GM20000 (cell line): Measurements from ENCODE around the gene LPCAT1.

ENCODE experiments used
- DNase-seq: peaks from one replicate; pipeline ENCODE4 v3.0.0; 2012; ENCODE audit warnings: low spot score
- CTCF ChIP-seq: IDR thresholded peaks from 2 replicates; pipeline ENCODE4 v1.5.1; 2012; ENCODE audit warnings: mild to moderate bottlenecking, control low read depth; ENCODE audit errors: extremely low read depth, missing control alignments

The LPCAT1 gene

GRCh38 chr5:1440098-1440493 lies 83.7 kb downstream of the LPCAT1 start:
- no peak for TF ChIP-seq CTCF
- no peak for DNase-seq

- DNase-seq = no peak
- TF ChIP-seq CTCF = no peak
These were observed 84.2 kb downstream of the LPCAT1 start for GRCh38 chr5:1439388-1440097.

- DNase-seq = no peak
- no peak for TF ChIP-seq CTCF
These were observed 84.9 kb downstream of the LPCAT1 start for GRCh38 chr5:1438871-1439270.

- TF ChIP-seq CTCF = no peak
- DNase-seq = no peak
These were observed 85.7 kb downstream of the LPCAT1 start for GRCh38 chr5:1437876-1438559.

- DNase-seq = no peak
- TF ChIP-seq CTCF = no peak
These were observed 86.4 kb downstream of the LPCAT1 start for GRCh38 chr5:1437226-1437829.

- DNase-seq = no peak
- TF ChIP-seq CTCF = no peak
These were observed 87.1 kb downstream of the LPCAT1 start for GRCh38 chr5:1436681-1437080.

- DNase-seq = no peak
- no peak for TF ChIP-seq CTCF
These were observed 87.7 kb downstream of the LPCAT1 start for GRCh38 chr5:1436036-1436435.
